ENCODE results near the gene GNAZ.

DNA sequence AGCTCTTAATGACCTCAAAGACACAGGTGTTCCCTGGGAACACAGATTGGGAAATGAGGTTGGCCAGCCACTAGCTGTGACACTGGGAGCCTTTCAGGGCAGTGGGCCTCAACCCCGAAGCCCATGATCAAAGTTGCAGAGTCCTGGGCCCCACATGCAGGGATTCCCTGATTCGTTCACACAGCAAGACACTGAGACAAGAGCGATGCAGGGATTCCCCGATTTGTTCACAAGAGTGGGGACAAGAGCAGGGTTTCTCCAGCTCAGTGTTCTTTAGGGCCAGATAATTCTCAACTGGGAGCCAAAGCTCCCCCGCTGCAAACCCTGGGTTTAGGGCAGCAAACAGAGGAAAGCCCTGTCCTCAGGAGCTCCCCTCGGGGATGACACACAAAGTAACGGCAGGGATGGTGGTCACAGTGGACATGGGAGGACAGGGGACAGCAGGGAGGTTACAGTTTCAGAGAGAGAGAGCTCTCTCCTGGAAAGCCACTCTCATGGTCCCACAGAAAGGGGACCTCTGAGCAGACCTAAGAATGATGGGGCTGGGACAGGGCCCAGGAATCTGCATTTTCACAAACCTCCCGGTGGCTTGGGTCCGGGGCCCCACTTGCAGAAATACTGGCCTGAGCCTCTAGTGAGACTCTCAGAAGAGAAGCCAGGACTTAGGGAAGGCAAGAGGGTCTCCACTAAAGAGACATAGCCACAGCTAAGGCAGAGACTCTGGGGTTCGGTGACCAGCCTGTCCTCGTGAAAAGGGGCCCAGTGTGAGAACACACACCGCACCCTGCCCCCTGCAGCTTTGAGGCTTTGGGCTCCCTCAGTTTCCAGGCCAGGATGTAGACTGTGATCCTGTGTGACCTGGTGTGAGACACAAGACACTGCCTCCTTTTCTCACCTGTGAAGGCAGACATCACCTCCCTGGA is 7.4 kb upstream of the GNAZ start:
- TF ChIP-seq, protein P1, sequence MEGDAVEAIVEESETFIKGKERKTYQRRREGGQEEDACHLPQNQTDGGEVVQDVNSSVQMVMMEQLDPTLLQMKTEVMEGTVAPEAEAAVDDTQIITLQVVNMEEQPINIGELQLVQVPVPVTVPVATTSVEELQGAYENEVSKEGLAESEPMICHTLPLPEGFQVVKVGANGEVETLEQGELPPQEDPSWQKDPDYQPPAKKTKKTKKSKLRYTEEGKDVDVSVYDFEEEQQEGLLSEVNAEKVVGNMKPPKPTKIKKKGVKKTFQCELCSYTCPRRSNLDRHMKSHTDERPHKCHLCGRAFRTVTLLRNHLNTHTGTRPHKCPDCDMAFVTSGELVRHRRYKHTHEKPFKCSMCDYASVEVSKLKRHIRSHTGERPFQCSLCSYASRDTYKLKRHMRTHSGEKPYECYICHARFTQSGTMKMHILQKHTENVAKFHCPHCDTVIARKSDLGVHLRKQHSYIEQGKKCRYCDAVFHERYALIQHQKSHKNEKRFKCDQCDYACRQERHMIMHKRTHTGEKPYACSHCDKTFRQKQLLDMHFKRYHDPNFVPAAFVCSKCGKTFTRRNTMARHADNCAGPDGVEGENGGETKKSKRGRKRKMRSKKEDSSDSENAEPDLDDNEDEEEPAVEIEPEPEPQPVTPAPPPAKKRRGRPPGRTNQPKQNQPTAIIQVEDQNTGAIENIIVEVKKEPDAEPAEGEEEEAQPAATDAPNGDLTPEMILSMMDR (IDR thresholded peaks at IDR 0.05; ENCODE audit: control extremely low read depth in 1 of 3, insufficient read depth in 1 of 3, low read depth in 1 of 3, low read length in 3 of 3), result no peak
- TF ChIP-seq BRCA1 (IDR thresholded peaks at IDR 0.05; ENCODE audit: low read depth, low read length), result no peak
- no peak for TF ChIP-seq TCF12 (IDR thresholded peaks at IDR 0.05; ENCODE audit: low read depth, low read length)
- TF ChIP-seq CREB1 (IDR thresholded peaks at IDR 0.05), result no peak
- no peak for TF ChIP-seq JUND (IDR thresholded peaks at IDR 0.05; ENCODE audit: low read length)
- no peak for TF ChIP-seq SUZ12 (IDR thresholded peaks at IDR 0.05; ENCODE audit: low read length)
- TF ChIP-seq POLR2A (IDR thresholded peaks at IDR 0.05; ENCODE audit: control extremely low read depth in 1 of 2, low read depth in 2 of 2, low read length in 2 of 2), result no peak
- TF ChIP-seq HDAC2 (IDR thresholded peaks at IDR 0.05; ENCODE audit: borderline replicate concordance in 1 of 2, low read depth in 2 of 2, low read length in 2 of 2), result no peak
- no peak for TF ChIP-seq ZNF274 (IDR thresholded peaks at IDR 0.05; ENCODE audit: borderline replicate concordance, extremely low read depth, low read length)
- TF ChIP-seq, protein P2, sequence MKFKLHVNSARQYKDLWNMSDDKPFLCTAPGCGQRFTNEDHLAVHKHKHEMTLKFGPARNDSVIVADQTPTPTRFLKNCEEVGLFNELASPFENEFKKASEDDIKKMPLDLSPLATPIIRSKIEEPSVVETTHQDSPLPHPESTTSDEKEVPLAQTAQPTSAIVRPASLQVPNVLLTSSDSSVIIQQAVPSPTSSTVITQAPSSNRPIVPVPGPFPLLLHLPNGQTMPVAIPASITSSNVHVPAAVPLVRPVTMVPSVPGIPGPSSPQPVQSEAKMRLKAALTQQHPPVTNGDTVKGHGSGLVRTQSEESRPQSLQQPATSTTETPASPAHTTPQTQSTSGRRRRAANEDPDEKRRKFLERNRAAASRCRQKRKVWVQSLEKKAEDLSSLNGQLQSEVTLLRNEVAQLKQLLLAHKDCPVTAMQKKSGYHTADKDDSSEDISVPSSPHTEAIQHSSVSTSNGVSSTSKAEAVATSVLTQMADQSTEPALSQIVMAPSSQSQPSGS (IDR thresholded peaks at IDR 0.05; ENCODE audit: low read length), result no peak
- TF ChIP-seq YY1 (IDR thresholded peaks at IDR 0.05; ENCODE audit: low read depth, low read length), result no peak
